ENCODE measurements around the gene ZNF260.
A peak's percentile ranks its signal among the peaks of the same experiment; 100 is the strongest.

DNA sequence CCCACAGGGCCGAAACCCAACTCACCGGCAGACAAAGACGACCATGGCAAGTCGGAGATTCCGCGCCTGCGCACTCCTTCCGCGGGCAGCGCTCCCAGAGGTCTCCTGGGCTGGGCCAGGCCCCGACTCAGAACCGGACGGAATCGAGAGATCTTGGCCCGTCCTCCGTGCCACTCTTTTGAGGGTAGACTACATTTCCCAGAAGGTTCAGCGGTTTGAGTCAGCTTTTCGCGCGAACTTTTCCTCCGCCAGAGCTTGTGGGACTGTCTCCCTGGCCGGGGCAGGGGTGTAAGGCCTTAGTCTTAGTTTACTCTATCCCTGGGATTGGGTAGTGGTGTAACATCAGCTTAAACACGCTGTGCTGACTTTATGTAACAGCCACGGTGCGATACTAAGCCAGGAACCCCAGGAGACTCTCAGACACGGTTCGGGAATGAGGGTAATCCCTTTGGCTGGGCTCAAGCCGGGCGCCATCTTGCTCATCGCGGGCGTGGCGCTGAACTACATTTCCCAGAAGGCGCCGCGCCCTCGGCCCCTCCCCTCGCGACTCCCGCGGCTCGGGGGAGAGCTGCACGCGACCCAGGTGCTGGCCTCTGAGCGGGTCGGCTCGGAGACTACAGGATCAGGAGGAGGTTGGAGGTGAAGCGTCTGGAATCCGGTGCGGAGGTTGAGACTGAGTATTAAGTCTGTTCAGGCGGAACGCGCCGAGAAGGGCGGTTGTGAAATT lies at the start of gene ZNF260:
- TF ChIP-seq, protein P1, sequence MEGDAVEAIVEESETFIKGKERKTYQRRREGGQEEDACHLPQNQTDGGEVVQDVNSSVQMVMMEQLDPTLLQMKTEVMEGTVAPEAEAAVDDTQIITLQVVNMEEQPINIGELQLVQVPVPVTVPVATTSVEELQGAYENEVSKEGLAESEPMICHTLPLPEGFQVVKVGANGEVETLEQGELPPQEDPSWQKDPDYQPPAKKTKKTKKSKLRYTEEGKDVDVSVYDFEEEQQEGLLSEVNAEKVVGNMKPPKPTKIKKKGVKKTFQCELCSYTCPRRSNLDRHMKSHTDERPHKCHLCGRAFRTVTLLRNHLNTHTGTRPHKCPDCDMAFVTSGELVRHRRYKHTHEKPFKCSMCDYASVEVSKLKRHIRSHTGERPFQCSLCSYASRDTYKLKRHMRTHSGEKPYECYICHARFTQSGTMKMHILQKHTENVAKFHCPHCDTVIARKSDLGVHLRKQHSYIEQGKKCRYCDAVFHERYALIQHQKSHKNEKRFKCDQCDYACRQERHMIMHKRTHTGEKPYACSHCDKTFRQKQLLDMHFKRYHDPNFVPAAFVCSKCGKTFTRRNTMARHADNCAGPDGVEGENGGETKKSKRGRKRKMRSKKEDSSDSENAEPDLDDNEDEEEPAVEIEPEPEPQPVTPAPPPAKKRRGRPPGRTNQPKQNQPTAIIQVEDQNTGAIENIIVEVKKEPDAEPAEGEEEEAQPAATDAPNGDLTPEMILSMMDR (IDR thresholded peaks at IDR 0.05) = peak in 1 of 6 experiments; percentile 4
- peak; percentile 70 to 71 for TF ChIP-seq POLR2AphosphoS5 (IDR thresholded peaks at IDR 0.05)

Data from upper lobe of left lung (tissue), 4 donors.